Measurements from ENCODE around the gene GPR68. TPM values are rescaled to one million over a fixed set of nuclear protein-coding genes. Genes with fewer than 3 reads are reported as not detected.

The GPR68 gene
- total and polyA plus RNA-seq, 2 donors (not counting 1 experiment from before 2014, with no cell fraction given), result 0.31 to 0.34 TPM

DNA sequence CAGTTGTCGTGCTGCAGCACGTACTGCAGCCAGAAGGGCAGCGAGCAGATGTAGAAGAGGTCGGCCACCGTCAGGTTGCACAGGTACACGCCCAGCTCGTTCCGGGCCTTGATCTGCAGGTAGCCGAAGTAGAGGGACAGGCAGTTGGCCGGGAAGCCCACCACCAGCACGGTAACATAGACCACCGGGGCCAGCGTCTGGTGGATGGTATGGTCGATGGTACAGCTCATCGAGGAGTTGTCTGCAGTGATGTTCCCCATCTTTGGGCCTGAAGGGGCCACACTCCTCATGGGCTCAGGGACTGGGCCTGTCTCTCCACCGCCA is 9.8 kb downstream of the GPR68 start:
- no peak for DNase-seq
- Histone ChIP-seq H3K9me3 (ENCODE audit: control extremely low read depth in 1 of 3, control insufficient read depth in 2 of 3, insufficient read depth in 1 of 3, low read length in 2 of 3) (peaks cover 0 to 6% (median 4%) of the 10 kb centered on the region in 3 donors), H3K4me1 (ENCODE audit: control insufficient read depth in 2 of 2, insufficient read depth in 2 of 2, low read length in 2 of 2) (peaks cover 37 to 48% of the 10 kb centered on the region in 2 donors), H3K27ac (ENCODE audit: low read length in 2 of 2) (no peak overlapping the region), H4K20me1 (ENCODE audit: control insufficient read depth, insufficient read depth, low read length, poor library complexity, severe bottlenecking) (no peaks in the 10 kb centered on the region), H3K9ac (ENCODE audit: low read length) (no peak overlapping the region), H3K79me2 (ENCODE audit: control insufficient read depth, insufficient read depth, low read length) (peaks cover 5% of the 10 kb centered on the region), H3K36me3 (replicated peaks in 1 of 2; ENCODE audit: control extremely low read depth in 1 of 2, control insufficient read depth in 1 of 2, extremely low read depth in 1 of 2, insufficient read depth in 2 of 2, low read length in 1 of 2) (peaks cover 0 to 2% of the 10 kb centered on the region in 2 experiments), H3K27me3 (replicated peaks in 1 of 4; ENCODE audit: control extremely low read depth in 1 of 4, control insufficient read depth in 3 of 4, insufficient read depth in 4 of 4, low read length in 3 of 4) (no peaks in the 10 kb centered on the region), H3K4me2 (replicated peaks; ENCODE audit: low read depth, low read length, poor library complexity, severe bottlenecking) (no peak overlapping the region), H2AFZ (ENCODE audit: insufficient read depth, low read depth, low read length, poor library complexity, severe bottlenecking) (no peak overlapping the region), H3K4me3 (ENCODE audit: control extremely low read depth in 1 of 5, extremely low read depth in 1 of 5, insufficient read depth in 1 of 5, low read depth in 2 of 5, low read length in 4 of 5) (no peak overlapping the region)
- intact Hi-C loops (cut with micrococcal nuclease), result no loop called here
- POLR2A ChIA-PET, result interaction anchor here (1.0 kb wide), 1 partner anchor 26 kb away, joined by 3 read pairs; no protein-coding TSS in a partner anchor
- Mint-ChIP-seq H3K4me1 (peaks cover 38% of the 10 kb centered on the region), H3K27ac (no peak overlapping the region), H3K4me3 (no peak overlapping the region), H3K27me3 (no peaks in the 10 kb centered on the region), H3K9me3 (ENCODE audit: insufficient read depth) (no peaks in the 10 kb centered on the region)
- CTCF ChIA-PET, result interaction anchor here (0.6 to 1.4 kb wide), 2 partner anchors 52 to 192 kb away, joined by 3 to 4 read pairs; no protein-coding TSS in a partner anchor
- no peak for ATAC-seq (ENCODE audit: low read depth)
- TF ChIP-seq EZH2 (IDR thresholded peaks at IDR 0.05; ENCODE audit: borderline replicate concordance, insufficient read depth, low read depth, low read length, poor library complexity, severe bottlenecking), result no peak
- TF ChIP-seq, protein P1, sequence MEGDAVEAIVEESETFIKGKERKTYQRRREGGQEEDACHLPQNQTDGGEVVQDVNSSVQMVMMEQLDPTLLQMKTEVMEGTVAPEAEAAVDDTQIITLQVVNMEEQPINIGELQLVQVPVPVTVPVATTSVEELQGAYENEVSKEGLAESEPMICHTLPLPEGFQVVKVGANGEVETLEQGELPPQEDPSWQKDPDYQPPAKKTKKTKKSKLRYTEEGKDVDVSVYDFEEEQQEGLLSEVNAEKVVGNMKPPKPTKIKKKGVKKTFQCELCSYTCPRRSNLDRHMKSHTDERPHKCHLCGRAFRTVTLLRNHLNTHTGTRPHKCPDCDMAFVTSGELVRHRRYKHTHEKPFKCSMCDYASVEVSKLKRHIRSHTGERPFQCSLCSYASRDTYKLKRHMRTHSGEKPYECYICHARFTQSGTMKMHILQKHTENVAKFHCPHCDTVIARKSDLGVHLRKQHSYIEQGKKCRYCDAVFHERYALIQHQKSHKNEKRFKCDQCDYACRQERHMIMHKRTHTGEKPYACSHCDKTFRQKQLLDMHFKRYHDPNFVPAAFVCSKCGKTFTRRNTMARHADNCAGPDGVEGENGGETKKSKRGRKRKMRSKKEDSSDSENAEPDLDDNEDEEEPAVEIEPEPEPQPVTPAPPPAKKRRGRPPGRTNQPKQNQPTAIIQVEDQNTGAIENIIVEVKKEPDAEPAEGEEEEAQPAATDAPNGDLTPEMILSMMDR (IDR thresholded peaks at IDR 0.05), result no peak
- WGBS (ENCODE audit: insufficient coverage), result 98% methylated on average over 16 of the region's 16 CpGs

- no peaks in the 10 kb centered on the region for H3K27me3 Mint-ChIP-seq
- 96% methylated on average over 63 of the region's 63 CpGs for WGBS (ENCODE audit: insufficient coverage)
- peaks cover 43 to 51% of the 10 kb centered on the region in 2 donors for H3K4me1 ChIP-seq (ENCODE audit: control insufficient read depth in 2 of 2, insufficient read depth in 2 of 2, low read length in 2 of 2)
Measured at GRCh38 chr14:91233936-91234790, 10.3 kb downstream of the GPR68 start.

More at GRCh38 chr14:91233936-91234790, 10.3 kb downstream of the GPR68 start:
- POLR2A ChIA-PET, result interaction anchor here (1.0 kb wide), 1 partner anchor 27 kb away, joined by 3 read pairs; no protein-coding TSS in a partner anchor
- Histone ChIP-seq H3K4me2 (replicated peaks; ENCODE audit: low read depth, low read length, poor library complexity, severe bottlenecking) (no peak overlapping the region), H3K36me3 (replicated peaks in 1 of 2; ENCODE audit: control extremely low read depth in 1 of 2, control insufficient read depth in 1 of 2, extremely low read depth in 1 of 2, insufficient read depth in 2 of 2, low read length in 1 of 2) (peaks cover 0 to 2% of the 10 kb centered on the region in 2 experiments), H3K4me3 (ENCODE audit: control extremely low read depth in 1 of 5, extremely low read depth in 1 of 5, insufficient read depth in 1 of 5, low read depth in 2 of 5, low read length in 4 of 5) (no peak overlapping the region), H3K9me3 (ENCODE audit: control extremely low read depth in 1 of 3, control insufficient read depth in 2 of 3, insufficient read depth in 1 of 3, low read length in 2 of 3) (peaks cover 0 to 6% (median 4%) of the 10 kb centered on the region in 3 donors), H3K79me2 (ENCODE audit: control insufficient read depth, insufficient read depth, low read length) (peaks cover 5% of the 10 kb centered on the region), H2AFZ (ENCODE audit: insufficient read depth, low read depth, low read length, poor library complexity, severe bottlenecking) (no peak overlapping the region), H3K27ac (ENCODE audit: low read length in 2 of 2) (no peak overlapping the region), H4K20me1 (ENCODE audit: control insufficient read depth, insufficient read depth, low read length, poor library complexity, severe bottlenecking) (no peaks in the 10 kb centered on the region), H3K9ac (ENCODE audit: low read length) (no peak overlapping the region), H3K27me3 (replicated peaks in 1 of 4; ENCODE audit: control extremely low read depth in 1 of 4, control insufficient read depth in 3 of 4, insufficient read depth in 4 of 4, low read length in 3 of 4) (no peaks in the 10 kb centered on the region)
- DNase-seq (no peak), ATAC-seq (ENCODE audit: low read depth) (no peak)
- CTCF ChIA-PET, result interaction anchor here (1.4 kb wide), 1 partner anchor 193 kb away, joined by 4 read pairs; no protein-coding TSS in a partner anchor
- Mint-ChIP-seq H3K27ac (no peak overlapping the region), H3K9me3 (ENCODE audit: insufficient read depth) (no peaks in the 10 kb centered on the region), H3K4me3 (no peak overlapping the region), H3K4me1 (peaks cover 43% of the 10 kb centered on the region)
- TF ChIP-seq, protein P1 (IDR thresholded peaks at IDR 0.05), result no peak
- TF ChIP-seq EZH2 (IDR thresholded peaks at IDR 0.05; ENCODE audit: borderline replicate concordance, insufficient read depth, low read depth, low read length, poor library complexity, severe bottlenecking), result no peak
- intact Hi-C loops (cut with micrococcal nuclease), result no loop called here
